Epithelial cell of prostate (primary cell): ENCODE measurements around the gene PNPLA7.
A peak's percentile ranks its signal among the peaks of the same experiment; 100 is the strongest.
"Not testable (repeated sequence)": the region's sequence is repeated elsewhere in the genome, so short reads cannot be mapped to it uniquely, and the experiment has no call there.

ENCODE experiments used
- DNase-seq: peaks from one replicate; pipeline ENCODE4 v3.0.0-alpha.2; 2011; ENCODE audit warnings: low read depth, low spot score
- H3K27ac ChIP-seq: fragments of 450-650 bp; 2 replicates; pipeline ENCODE4 v1.5.1; 2017; ENCODE audit warnings: mild to moderate bottlenecking

PNPLA7 gene

DNA sequence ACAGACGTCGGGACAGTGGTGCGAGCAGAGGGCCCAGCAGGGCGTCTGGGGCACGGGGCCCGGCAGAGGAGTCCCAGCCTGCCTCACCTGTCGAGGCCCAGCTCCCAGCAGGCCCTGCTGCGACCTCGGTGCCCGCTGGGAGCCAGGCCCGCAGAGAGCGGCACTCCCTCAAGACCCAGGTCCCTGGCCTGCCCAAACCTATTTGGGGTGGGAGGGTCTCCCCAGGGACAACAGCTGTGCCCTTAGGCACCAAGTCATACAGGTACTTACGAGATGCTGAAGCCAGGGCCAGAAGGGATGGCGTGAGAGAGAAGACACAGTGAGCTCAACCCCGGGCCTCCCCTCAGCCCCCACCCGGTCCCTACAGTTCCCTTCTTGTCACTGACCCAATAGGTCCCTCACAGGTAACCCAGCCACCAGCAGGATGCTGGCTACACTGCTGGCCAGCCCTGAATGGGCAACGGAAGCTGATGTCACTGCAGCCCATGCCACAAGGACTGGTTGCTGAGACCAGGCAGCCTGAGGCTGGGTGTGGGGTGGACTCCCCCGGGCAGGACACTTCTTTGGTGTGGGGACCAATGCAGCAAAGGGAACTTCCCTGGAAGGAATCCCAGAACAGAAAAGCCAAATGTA, 94.7 kb downstream of the PNPLA7 start:
- H3K27ac ChIP-seq, result no peak overlapping the region
- no peak for DNase-seq

- DNase-seq, result no peak
- peak overlapping the region; percentile 28 for H3K27ac ChIP-seq
Observed at GRCh38 chr9:137454597-137455358, 95.4 kb downstream of the PNPLA7 start.

DNA sequence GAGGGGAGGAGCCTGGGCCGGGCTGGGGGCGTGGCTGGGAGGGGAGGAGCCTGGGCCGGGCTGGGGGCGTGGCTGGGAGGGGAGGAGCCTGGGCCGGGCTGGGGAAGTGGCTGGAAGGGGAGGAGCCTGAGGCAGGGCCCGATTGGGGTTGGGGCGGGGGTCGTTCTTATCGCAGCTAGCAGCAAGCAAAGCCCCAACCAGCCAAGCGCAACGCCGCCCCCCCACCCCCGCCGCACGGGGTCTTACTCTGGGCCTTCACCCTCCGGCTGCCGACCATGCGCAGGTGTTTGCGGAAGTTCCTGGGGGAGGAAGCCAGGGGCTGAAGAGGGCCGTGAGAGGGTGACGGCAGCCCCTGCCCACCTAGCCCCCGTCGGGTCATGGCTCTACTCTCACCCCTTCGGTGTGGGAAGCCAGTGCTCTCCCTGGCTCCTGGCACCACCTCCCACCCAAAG, 96.0 kb downstream of the PNPLA7 start:
- peak overlapping the region; percentile 28 for H3K27ac ChIP-seq
- DNase-seq, result no peak

DNA sequence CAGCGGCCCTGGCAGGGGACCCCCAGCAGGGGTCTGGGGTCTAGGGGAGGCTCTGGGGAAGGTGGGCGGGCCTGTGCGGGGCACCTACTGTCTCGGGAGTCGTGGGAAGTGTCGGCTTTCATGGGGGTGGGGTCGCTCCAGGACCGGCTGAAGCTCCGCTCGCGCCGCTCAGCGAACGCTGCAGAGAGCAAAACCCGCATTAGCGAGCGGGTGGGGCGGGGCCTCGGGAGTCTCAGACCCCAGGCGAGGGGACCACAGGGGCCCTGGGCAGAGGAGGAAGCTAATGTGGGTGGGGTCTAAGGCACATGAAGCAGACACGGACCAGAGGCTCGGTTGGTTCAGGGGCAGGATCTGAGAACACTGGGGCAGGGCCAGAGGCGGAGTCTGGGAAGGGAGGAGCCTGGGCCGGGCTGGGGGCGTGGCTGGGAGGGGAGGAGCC, 96.5 kb downstream of the PNPLA7 start:
- no peak overlapping the region for H3K27ac ChIP-seq
- DNase-seq, result no peak

GRCh38 chr9:137452761-137453642, 97.2 kb downstream of the PNPLA7 start:
- DNase-seq, result no peak

GRCh38 chr9:137452006-137452760, 98.0 kb downstream of the PNPLA7 start:
- no peak overlapping the region for H3K27ac ChIP-seq
- no peak for DNase-seq

More at GRCh38 chr9:137452761-137453642, 97.2 kb downstream of the PNPLA7 start:
- no peak overlapping the region for H3K27ac ChIP-seq

- DNase-seq, result not testable (repeated sequence)
Observed at GRCh38 chr9:137451264-137452005, 98.8 kb downstream of the PNPLA7 start.

DNA sequence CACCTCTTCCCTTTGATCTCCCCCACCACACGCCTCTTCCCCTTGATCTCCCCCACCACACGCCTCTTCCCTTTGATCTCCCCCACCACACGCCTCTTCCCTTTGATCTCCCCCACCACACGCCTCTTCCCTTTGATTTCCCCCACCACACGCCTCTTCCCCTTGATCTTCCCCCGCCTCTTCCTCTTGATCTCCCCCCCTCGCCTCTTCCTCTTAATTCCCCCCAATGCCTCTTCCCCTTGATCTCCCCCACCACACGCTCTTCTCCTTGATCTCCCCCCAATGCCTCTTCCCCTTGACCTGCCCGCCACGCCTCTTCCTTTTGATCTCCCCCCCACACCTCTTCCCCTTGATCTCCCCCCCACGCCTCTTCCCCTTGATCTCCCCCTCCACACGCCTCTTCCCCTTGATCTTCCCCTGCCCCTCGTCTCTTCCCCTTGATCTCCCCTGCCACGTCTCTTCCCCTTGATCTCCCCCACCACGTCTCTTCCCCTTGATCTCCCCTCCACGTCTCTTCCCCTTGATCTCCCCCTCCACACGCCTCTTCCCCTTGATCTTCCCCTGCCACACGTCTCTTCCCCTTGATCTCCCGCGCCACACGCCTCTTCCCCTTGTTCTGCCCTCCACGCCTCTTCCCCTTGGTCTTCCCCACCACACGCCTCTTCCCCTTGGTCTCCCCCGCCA, 99.5 kb downstream of the PNPLA7 start:
- not testable (repeated sequence) for DNase-seq, H3K27ac ChIP-seq

More at GRCh38 chr9:137451264-137452005, 98.8 kb downstream of the PNPLA7 start:
- H3K27ac ChIP-seq, result not testable (repeated sequence)

DNA sequence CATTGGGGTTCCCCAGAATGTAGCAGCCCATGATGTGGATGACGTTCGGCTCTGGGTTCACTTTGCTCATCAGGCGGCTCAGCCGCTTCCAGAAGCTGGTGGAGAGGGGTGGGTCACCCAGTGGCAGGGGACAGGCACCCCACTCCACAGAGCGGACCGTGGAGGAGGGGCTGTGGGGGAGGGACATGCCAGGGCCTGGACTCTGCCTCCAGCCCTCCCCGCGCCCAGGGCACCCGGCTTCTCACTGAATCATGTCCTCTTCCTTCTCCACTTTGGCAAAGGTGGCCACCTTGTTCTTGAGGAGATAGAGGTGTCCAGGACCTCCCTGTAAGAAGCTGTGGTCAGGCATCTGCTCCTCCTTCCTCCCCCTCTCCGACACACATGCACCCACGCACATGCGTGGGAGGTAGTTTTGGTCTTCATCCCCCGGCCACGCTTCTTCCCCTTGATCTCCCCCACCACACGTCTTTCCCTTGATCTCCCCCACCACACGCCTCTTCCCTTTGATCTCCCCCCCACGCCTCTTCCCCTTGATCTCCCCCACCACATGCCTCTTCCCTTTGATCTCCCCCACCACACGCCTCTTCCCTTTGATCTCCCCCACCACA, 100.2 kb downstream of the PNPLA7 start:
- H3K27ac ChIP-seq, result no peak overlapping the region

GRCh38 chr9:137449081-137449844, 100.9 kb downstream of the PNPLA7 start:
- DNase-seq, result no peak
- no peak overlapping the region for H3K27ac ChIP-seq

More for the DNA sequence above, 100.2 kb downstream of the PNPLA7 start:
- DNase-seq, result no peak

GRCh38 chr9:137448602-137448962, 101.6 kb downstream of the PNPLA7 start:
- DNase-seq, result no peak
- no peak overlapping the region for H3K27ac ChIP-seq

- DNase-seq, result no peak
- H3K27ac ChIP-seq, result no peak overlapping the region
Observed at GRCh38 chr9:137447722-137448601, 102.2 kb downstream of the PNPLA7 start.

DNA sequence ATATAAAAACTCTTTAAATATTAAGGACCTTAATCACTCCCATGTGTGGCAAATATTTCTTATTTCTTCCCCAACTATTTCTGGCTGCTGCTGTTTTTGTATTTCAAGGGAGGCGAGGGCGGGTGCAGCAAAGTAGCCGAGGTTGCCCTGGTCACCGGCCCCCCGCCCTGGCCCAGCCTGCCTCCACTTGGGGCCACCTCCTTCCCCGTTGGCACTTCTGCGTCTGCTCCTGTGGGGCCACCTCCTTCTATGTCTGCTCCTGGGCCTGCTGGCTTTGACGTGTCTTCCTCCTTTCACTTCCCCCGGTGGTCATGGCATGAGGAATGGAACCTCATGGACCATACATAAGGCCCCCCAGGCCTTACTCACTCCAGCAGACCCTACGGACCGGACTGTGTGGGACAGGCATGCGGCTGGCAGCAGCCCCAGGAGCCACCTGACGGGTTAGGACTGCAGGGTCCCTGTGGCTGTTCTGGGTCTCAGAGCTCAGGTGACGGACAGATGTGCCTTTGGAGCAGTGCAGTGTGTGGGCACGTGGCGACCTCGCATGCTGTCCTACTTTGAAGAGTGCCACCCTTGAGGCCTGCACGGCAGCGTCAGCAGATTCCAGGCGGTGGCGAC, 103.2 kb downstream of the PNPLA7 start:
- no peak overlapping the region for H3K27ac ChIP-seq
- DNase-seq, result no peak

DNA sequence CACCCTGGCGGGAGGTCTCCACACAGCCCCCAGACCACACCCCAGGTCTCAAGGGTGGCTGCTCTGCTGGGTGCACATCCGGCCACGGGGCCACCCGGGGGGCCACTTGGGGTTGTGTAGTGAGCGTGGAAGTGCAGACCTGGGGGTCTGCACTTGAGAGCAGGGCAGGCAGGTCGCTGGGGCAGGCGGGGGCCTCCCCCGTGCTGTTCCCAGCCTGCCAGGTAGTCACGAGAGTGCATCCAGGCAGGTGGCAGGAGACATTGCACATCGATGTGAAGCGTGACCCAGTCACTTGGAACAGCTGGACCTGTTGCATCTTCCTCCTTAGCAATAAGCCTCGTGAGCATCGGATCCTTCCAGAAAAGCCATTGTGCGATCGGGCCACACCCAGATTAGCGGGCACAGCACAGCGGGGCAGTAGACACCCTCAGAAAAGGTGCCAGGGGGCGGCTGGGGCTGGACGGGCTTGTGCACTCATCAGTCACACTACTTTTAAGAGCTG, 104.2 kb downstream of the PNPLA7 start:
- no peak for DNase-seq
- H3K27ac ChIP-seq, result no peak overlapping the region

- peak; percentile 22 for DNase-seq
- H3K27ac ChIP-seq, result no peak overlapping the region
Observed at GRCh38 chr9:137445275-137445807, 104.9 kb downstream of the PNPLA7 start.
